ENCODE data around the gene NEBL.

The NEBL gene

DNA sequence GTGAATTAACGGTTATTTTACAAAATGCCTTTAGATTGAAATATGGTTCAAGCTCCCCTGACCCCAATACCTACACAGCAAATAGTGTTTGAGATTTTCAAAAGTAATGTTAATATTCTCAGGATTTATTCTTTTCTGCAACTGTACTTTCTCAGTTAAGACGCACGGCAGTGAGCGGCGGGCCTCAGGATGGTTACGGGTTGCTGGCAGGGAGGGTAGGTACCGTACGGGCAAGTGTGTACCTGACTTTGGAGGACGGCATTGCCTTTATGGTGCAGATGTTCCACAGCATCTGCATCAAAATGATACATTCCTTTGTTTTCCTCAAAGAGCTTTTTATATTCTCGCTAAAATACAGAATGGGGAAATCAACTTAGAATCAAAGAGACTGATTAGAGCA, 44.8 kb downstream of the NEBL start:
- no peak overlapping the region for H3K4me2 ChIP-seq (ENCODE audit: low read length)

DNA sequence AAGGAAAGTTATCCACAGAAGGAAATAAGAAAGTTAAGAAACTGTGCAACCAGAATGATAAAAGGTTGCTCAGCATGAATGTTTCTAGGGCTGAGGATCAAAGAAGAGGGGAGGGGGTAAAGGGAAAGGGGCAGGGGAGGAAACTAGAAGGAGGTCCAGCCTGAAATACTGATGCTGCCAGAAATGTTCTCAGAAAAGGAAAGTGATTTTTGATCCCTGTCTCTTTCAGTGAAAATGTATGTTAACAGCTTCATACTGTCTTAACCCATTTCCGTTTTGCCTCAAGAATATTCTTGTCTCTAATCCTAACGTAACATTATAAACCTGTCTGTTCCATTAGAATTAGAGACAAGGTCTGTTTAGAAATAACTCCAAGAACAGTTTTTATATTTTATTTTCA, 49.6 kb downstream of the NEBL start:
- H3K27ac ChIP-seq (ENCODE audit: low read length): no peak overlapping the region
- H3K4me2 ChIP-seq (ENCODE audit: low read length): no peak overlapping the region
- no peak overlapping the region for H3K9ac ChIP-seq (ENCODE audit: low read length)
- no peaks in the 10 kb centered on the region for H3K27me3 ChIP-seq (ENCODE audit: low read depth, low read length)
- H3K9me3 ChIP-seq (ENCODE audit: insufficient read depth, low read length): no peaks in the 10 kb centered on the region
- TF ChIP-seq, protein P1, sequence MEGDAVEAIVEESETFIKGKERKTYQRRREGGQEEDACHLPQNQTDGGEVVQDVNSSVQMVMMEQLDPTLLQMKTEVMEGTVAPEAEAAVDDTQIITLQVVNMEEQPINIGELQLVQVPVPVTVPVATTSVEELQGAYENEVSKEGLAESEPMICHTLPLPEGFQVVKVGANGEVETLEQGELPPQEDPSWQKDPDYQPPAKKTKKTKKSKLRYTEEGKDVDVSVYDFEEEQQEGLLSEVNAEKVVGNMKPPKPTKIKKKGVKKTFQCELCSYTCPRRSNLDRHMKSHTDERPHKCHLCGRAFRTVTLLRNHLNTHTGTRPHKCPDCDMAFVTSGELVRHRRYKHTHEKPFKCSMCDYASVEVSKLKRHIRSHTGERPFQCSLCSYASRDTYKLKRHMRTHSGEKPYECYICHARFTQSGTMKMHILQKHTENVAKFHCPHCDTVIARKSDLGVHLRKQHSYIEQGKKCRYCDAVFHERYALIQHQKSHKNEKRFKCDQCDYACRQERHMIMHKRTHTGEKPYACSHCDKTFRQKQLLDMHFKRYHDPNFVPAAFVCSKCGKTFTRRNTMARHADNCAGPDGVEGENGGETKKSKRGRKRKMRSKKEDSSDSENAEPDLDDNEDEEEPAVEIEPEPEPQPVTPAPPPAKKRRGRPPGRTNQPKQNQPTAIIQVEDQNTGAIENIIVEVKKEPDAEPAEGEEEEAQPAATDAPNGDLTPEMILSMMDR (IDR thresholded peaks at IDR 0.05; ENCODE audit: low read depth, low read length): no peak
- TF ChIP-seq EZH2phosphoT487 (IDR thresholded peaks at IDR 0.05; ENCODE audit: low read depth): no peak
- H3K79me2 ChIP-seq (ENCODE audit: low read length): no peaks in the 10 kb centered on the region
- H3K4me3 ChIP-seq (ENCODE audit: low read length): no peak overlapping the region
- no peaks in the 10 kb centered on the region for H3K4me1 ChIP-seq (ENCODE audit: low read length)
- no peak overlapping the region for H2AFZ ChIP-seq (ENCODE audit: low read depth, low read length)
- H4K20me1 ChIP-seq (ENCODE audit: insufficient read depth, low read length): no peaks in the 10 kb centered on the region
- no peaks in the 10 kb centered on the region for H3K36me3 ChIP-seq (replicated peaks; ENCODE audit: low read depth, low read length)

More for the DNA sequence above, 44.8 kb downstream of the NEBL start:
- Histone ChIP-seq H4K20me1 (ENCODE audit: insufficient read depth, low read length) (no peaks in the 10 kb centered on the region), H3K9ac (ENCODE audit: low read length) (no peak overlapping the region), H3K36me3 (replicated peaks; ENCODE audit: low read depth, low read length) (no peaks in the 10 kb centered on the region), H3K9me3 (ENCODE audit: insufficient read depth, low read length) (no peaks in the 10 kb centered on the region), H3K79me2 (ENCODE audit: low read length) (no peaks in the 10 kb centered on the region), H3K27me3 (ENCODE audit: low read depth, low read length) (no peaks in the 10 kb centered on the region), H2AFZ (ENCODE audit: low read depth, low read length) (no peak overlapping the region), H3K27ac (ENCODE audit: low read length) (no peak overlapping the region), H3K4me3 (ENCODE audit: low read length) (no peak overlapping the region), H3K4me1 (ENCODE audit: low read length) (no peaks in the 10 kb centered on the region)
- TF ChIP-seq, protein P1 (IDR thresholded peaks at IDR 0.05; ENCODE audit: low read depth, low read length): no peak
- TF ChIP-seq EZH2phosphoT487 (IDR thresholded peaks at IDR 0.05; ENCODE audit: low read depth): no peak

DNA sequence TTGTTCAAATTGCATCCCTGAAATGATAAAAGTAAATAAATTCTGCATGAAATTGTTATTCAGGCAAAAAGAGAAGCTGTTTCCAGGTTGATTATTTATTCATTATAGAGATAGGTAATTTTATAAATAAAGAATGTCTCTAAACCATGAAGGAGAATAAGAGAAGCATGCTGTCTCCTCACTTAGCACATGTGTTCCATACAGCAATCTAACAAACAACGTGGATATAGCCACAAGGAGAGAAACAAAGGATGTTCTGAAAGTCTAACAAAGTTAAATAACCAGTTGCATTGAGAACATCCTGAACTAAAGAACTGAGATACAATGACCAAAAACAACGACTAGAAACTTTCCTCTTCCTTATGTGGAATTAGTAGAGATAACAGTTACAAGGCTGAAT, 50.8 kb downstream of the NEBL start:
- Histone ChIP-seq H4K20me1 (ENCODE audit: insufficient read depth, low read length) (no peaks in the 10 kb centered on the region), H3K4me3 (ENCODE audit: low read length) (no peak overlapping the region), H3K9ac (ENCODE audit: low read length) (no peak overlapping the region), H2AFZ (ENCODE audit: low read depth, low read length) (no peak overlapping the region), H3K27ac (ENCODE audit: low read length) (no peak overlapping the region), H3K79me2 (ENCODE audit: low read length) (no peaks in the 10 kb centered on the region), H3K27me3 (ENCODE audit: low read depth, low read length) (no peaks in the 10 kb centered on the region), H3K4me2 (ENCODE audit: low read length) (no peak overlapping the region), H3K4me1 (ENCODE audit: low read length) (no peaks in the 10 kb centered on the region), H3K36me3 (replicated peaks; ENCODE audit: low read depth, low read length) (no peaks in the 10 kb centered on the region), H3K9me3 (ENCODE audit: insufficient read depth, low read length) (no peaks in the 10 kb centered on the region)
- TF ChIP-seq, protein P1 (IDR thresholded peaks at IDR 0.05; ENCODE audit: low read depth, low read length): no peak

- H3K27ac ChIP-seq (ENCODE audit: low read length): no peak overlapping the region
- no peaks in the 10 kb centered on the region for H3K4me1 ChIP-seq (ENCODE audit: low read length)
- H3K4me3 ChIP-seq (ENCODE audit: low read length): no peak overlapping the region
- no peaks in the 10 kb centered on the region for H3K9me3 ChIP-seq (ENCODE audit: insufficient read depth, low read length)
- no peaks in the 10 kb centered on the region for H3K36me3 ChIP-seq (replicated peaks; ENCODE audit: low read depth, low read length)
- no peaks in the 10 kb centered on the region for H4K20me1 ChIP-seq (ENCODE audit: insufficient read depth, low read length)
- no peaks in the 10 kb centered on the region for H3K79me2 ChIP-seq (ENCODE audit: low read length)
- no peak overlapping the region for H2AFZ ChIP-seq (ENCODE audit: low read depth, low read length)
- H3K4me2 ChIP-seq (ENCODE audit: low read length): no peak overlapping the region
- no peak overlapping the region for H3K9ac ChIP-seq (ENCODE audit: low read length)
- H3K27me3 ChIP-seq (ENCODE audit: low read depth, low read length): no peaks in the 10 kb centered on the region
- TF ChIP-seq, protein P1 (IDR thresholded peaks at IDR 0.05; ENCODE audit: low read depth, low read length): no peak
- TF ChIP-seq EZH2phosphoT487 (IDR thresholded peaks at IDR 0.05; ENCODE audit: low read depth): no peak
Measured at GRCh38 chr10:20841419-20841818, 55.7 kb downstream of the NEBL start.
